HG02759 (cell line): ENCODE measurements around the gene ITPKB.

ENCODE experiments used
- ATAC-seq: cut with Tn5 transposase; IDR thresholded peaks from one replicate; pipeline ENCODE4 v1.9.1; 2021; ENCODE audit warnings: mild to moderate bottlenecking, moderate library complexity; ENCODE audit not compliant: unreplicated experiment

Gene ITPKB

GRCh38 chr1:226586650-226587422, 152.2 kb downstream of the ITPKB start:
- ATAC-seq = no peak

GRCh38 chr1:226586116-226586515, 153.0 kb downstream of the ITPKB start:
- ATAC-seq = no peak

GRCh38 chr1:226584164-226584563, 154.9 kb downstream of the ITPKB start:
- no peak for ATAC-seq

GRCh38 chr1:226582966-226583365, 156.1 kb downstream of the ITPKB start:
- no peak for ATAC-seq
